Measurements from ENCODE around the gene A1CF.

- TF ChIP-seq POLR2AphosphoS5 (IDR thresholded peaks at IDR 0.05) (no peak), POLR2A (IDR thresholded peaks at IDR 0.05) (no peak)
- TF ChIP-seq, protein P1, sequence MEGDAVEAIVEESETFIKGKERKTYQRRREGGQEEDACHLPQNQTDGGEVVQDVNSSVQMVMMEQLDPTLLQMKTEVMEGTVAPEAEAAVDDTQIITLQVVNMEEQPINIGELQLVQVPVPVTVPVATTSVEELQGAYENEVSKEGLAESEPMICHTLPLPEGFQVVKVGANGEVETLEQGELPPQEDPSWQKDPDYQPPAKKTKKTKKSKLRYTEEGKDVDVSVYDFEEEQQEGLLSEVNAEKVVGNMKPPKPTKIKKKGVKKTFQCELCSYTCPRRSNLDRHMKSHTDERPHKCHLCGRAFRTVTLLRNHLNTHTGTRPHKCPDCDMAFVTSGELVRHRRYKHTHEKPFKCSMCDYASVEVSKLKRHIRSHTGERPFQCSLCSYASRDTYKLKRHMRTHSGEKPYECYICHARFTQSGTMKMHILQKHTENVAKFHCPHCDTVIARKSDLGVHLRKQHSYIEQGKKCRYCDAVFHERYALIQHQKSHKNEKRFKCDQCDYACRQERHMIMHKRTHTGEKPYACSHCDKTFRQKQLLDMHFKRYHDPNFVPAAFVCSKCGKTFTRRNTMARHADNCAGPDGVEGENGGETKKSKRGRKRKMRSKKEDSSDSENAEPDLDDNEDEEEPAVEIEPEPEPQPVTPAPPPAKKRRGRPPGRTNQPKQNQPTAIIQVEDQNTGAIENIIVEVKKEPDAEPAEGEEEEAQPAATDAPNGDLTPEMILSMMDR (IDR thresholded peaks at IDR 0.05), result no peak
Measured at GRCh38 chr10:50807851-50808776, 77.3 kb downstream of the A1CF start.

All from breast epithelium (tissue), 3 donors.